GM10266 (cell line): ENCODE results near the gene CDADC1.

Experiments
- DNase-seq: peaks from one replicate; pipeline ENCODE4 v3.0.0; 2012; ENCODE audit errors: extremely low spot score
- CTCF ChIP-seq: IDR thresholded peaks from 2 replicates; pipeline ENCODE4 v1.5.1; 2012; ENCODE audit warnings: mild to moderate bottlenecking, low read depth; ENCODE audit not compliant: control insufficient read depth, insufficient read depth; ENCODE audit errors: missing control alignments

The CDADC1 gene

GRCh38 chr13:49311816-49312215 lies 64.1 kb downstream of the CDADC1 start:
- TF ChIP-seq CTCF: no peak
- DNase-seq: no peak

- no peak for TF ChIP-seq CTCF
- no peak for DNase-seq
These were observed 66.7 kb downstream of the CDADC1 start for GRCh38 chr13:49314344-49314882.

- no peak for TF ChIP-seq CTCF
- DNase-seq: no peak
These were observed 67.4 kb downstream of the CDADC1 start for GRCh38 chr13:49315036-49315565.

GRCh38 chr13:49315756-49316482 lies 68.2 kb downstream of the CDADC1 start:
- no peak for DNase-seq

GRCh38 chr13:49319551-49319950 lies 71.8 kb downstream of the CDADC1 start:
- DNase-seq: no peak
- no peak for TF ChIP-seq CTCF

More at GRCh38 chr13:49315756-49316482, 68.2 kb downstream of the CDADC1 start:
- no peak for TF ChIP-seq CTCF

GRCh38 chr13:49319951-49320350 lies 72.2 kb downstream of the CDADC1 start:
- no peak for DNase-seq
- TF ChIP-seq CTCF: no peak

GRCh38 chr13:49320975-49321374 lies 73.2 kb downstream of the CDADC1 start:
- TF ChIP-seq CTCF: no peak
- DNase-seq: no peak
